GM12878 (cell line): Measurements from ENCODE around the gene AADAC. TPM values are rescaled to one million over a fixed set of nuclear protein-coding genes. Genes with fewer than 3 reads are reported as not detected.

Source experiments
- ATAC-seq: fragments of 200-7000 bp; cut with Tn5 transposase; 3 replicates; pipeline ENCODE4 v1.9.1; 2020; ENCODE audit warnings: mild to moderate bottlenecking, moderate library complexity
- BruUV-seq: library from RNA; stranded (reverse); fragments of 400-500 nt; replicated peaks from 2 replicates; lab custom pipeline; 2021; lab: Mats Ljungman, UMichigan
- CTCF ChIA-PET: fragments of 300-600 bp; sonication (Branson Sonifier 250); formaldehyde crosslinking; extraction: SDS; loops from one replicate; lab custom pipeline; 2021; ENCODE audit warnings: inconsistent platforms; lab: Yijun Ruan, JAX
- POLR2A ChIA-PET: fragments of 350-600 bp; formaldehyde crosslinking; extraction: SDS; loops from one replicate; lab custom pipeline; 2021; ENCODE audit warnings: inconsistent platforms; lab: Charles Lee
- RAD21 ChIA-PET: fragments of 300-600 bp; sonication (Branson Sonifier 250); formaldehyde crosslinking; loops from one replicate; lab custom pipeline; 2023; ENCODE audit warnings: antibody characterized with exemption; ENCODE audit not compliant: unreplicated experiment; lab: Charles Lee
- SMC1A ChIA-PET: fragments of 300-600 bp; sonication (Branson Sonifier 250); formaldehyde crosslinking; loops from one replicate; lab custom pipeline; 2023; ENCODE audit not compliant: unreplicated experiment, uncharacterized antibody; lab: Charles Lee
- DNase-seq: peaks from one replicate; pipeline ENCODE4 v3.0.0-alpha.2; 2011; ENCODE audit warnings: low read depth, low spot score
- FAIRE-seq: peaks from 3 replicates; lab custom pipeline; 2011; peaks lifted over from hg19 to GRCh38; lab: Jason Lieb, UNC
- H2AFZ ChIP-seq: 2 replicates; pipeline ENCODE4 v1.6.0; 2011; ENCODE audit warnings: low read depth, low read length, control low read depth; ENCODE audit not compliant: control insufficient read depth
- H3K27ac ChIP-seq: 2 replicates; pipeline ENCODE4 v1.5.1; 2011; ENCODE audit warnings: control low read depth; ENCODE audit not compliant: control insufficient read depth, insufficient read depth
- H3K27me3 ChIP-seq, 2 experiments: replicated peaks in 1 of 2; 2 replicates each; pipeline versions ENCODE4 v1.6.0 to v1.6.1; 2011; ENCODE audit warnings: low read length in 1 of 2; ENCODE audit not compliant: control insufficient read depth in 2 of 2, insufficient read depth in 2 of 2
- H3K36me3 ChIP-seq, 2 experiments: 2 replicates each; pipeline ENCODE4 v1.5.1; 2011; ENCODE audit warnings: low read length in 1 of 2; ENCODE audit not compliant: control insufficient read depth in 2 of 2, insufficient read depth in 2 of 2
- H3K4me1 ChIP-seq: 2 replicates; pipeline ENCODE4 v1.6.1; 2011; ENCODE audit warnings: mild to moderate bottlenecking, low read length, moderate library complexity, mixed read lengths; ENCODE audit not compliant: control insufficient read depth, insufficient read depth
- H3K4me2 ChIP-seq: 2 replicates; pipeline ENCODE4 v1.6.0; 2011; ENCODE audit warnings: control low read depth; ENCODE audit not compliant: control insufficient read depth, insufficient read depth
- H3K4me3 ChIP-seq: fragments of 200-600 bp; sonication (generic); 2 replicates; pipeline ENCODE4 v1.5.1; 2016
- H3K79me2 ChIP-seq: 2 replicates; pipeline ENCODE4 v1.6.0; 2011; ENCODE audit warnings: low read length; ENCODE audit not compliant: control insufficient read depth, insufficient read depth
- H3K9ac ChIP-seq: 2 replicates; pipeline ENCODE4 v1.8.0; 2011; ENCODE audit warnings: low read length, control low read depth, mixed read lengths; ENCODE audit not compliant: control insufficient read depth, insufficient read depth
- H3K9me3 ChIP-seq: replicated peaks from 3 replicates; pipeline ENCODE4 v1.5.1; 2011; ENCODE audit warnings: mild to moderate bottlenecking, low read length; ENCODE audit not compliant: control insufficient read depth, insufficient read depth
- H4K20me1 ChIP-seq: 2 replicates; pipeline ENCODE4 v1.6.0; 2011; ENCODE audit not compliant: control insufficient read depth, insufficient read depth
- ASH2L ChIP-seq: fragments of 300-600, 200-600 bp; sonication (generic); IDR thresholded peaks from 2 replicates; pipeline ENCODE4 v1.6.1; 2017; ENCODE audit warnings: low read depth, mild to moderate bottlenecking, borderline replicate concordance
- ATF2 ChIP-seq: IDR thresholded peaks from 2 replicates; pipeline ENCODE4 v1.6.1; 2012; ENCODE audit warnings: low read length, inconsistent platforms
- CBFB ChIP-seq: IDR thresholded peaks from 2 replicates; pipeline ENCODE4 v1.6.1; 2016; ENCODE audit warnings: antibody characterized with exemption, low read depth
- CREB1 ChIP-seq: IDR thresholded peaks from 2 replicates; pipeline ENCODE4 v1.6.1; 2012; ENCODE audit warnings: low read depth, mild to moderate bottlenecking, inconsistent platforms
- E2F4 ChIP-seq: IDR thresholded peaks from 2 replicates; pipeline ENCODE4 v1.6.1; 2012; ENCODE audit warnings: low read depth, low read length, improper control_type of control experiment
- HCFC1 ChIP-seq: fragments of 150-350 bp; IDR thresholded peaks from 2 replicates; pipeline ENCODE4 v1.6.1; 2014; ENCODE audit warnings: low read length
- IRF5 ChIP-seq: fragments of 450-650 bp; IDR thresholded peaks from 2 replicates; pipeline ENCODE4 v1.6.1; 2017; ENCODE audit warnings: borderline replicate concordance
- JUND ChIP-seq: IDR thresholded peaks from 2 replicates; pipeline ENCODE4 v1.6.1; 2012; ENCODE audit warnings: low read depth, mild to moderate bottlenecking, low read length, improper control_type of control experiment, moderate library complexity
- NFYA ChIP-seq: IDR thresholded peaks from 2 replicates; pipeline ENCODE4 v1.6.1; 2011; ENCODE audit warnings: low read depth, mild to moderate bottlenecking, low read length, improper control_type of control experiment, borderline replicate concordance
- NFYB ChIP-seq: IDR thresholded peaks from 2 replicates; pipeline ENCODE4 v1.6.1; 2011; ENCODE audit warnings: low read depth, mild to moderate bottlenecking, low read length, improper control_type of control experiment, moderate library complexity; ENCODE audit not compliant: insufficient read depth
- PML ChIP-seq: IDR thresholded peaks from 2 replicates; pipeline ENCODE4 v1.6.1; 2012; ENCODE audit warnings: low read length, inconsistent platforms
- RCOR1 ChIP-seq: conservative IDR thresholded peaks from 2 replicates; pipeline ENCODE4 v1.6.1; 2012; ENCODE audit warnings: low read depth, low read length, improper control_type of control experiment
- RUNX3 ChIP-seq: IDR thresholded peaks from 2 replicates; pipeline ENCODE4 v1.6.1; 2012; ENCODE audit warnings: low read length, inconsistent platforms
- SREBF2 ChIP-seq: IDR thresholded peaks from 2 replicates; pipeline ENCODE4 v1.6.1; 2012; ENCODE audit warnings: mild to moderate bottlenecking, low read length
- TAF1 ChIP-seq: IDR thresholded peaks from 2 replicates; pipeline ENCODE4 v1.6.1; 2011; ENCODE audit warnings: mild to moderate bottlenecking, low read depth, low read length, borderline replicate concordance
- ZNF687 ChIP-seq: fragments of 450-650 bp; IDR thresholded peaks from 2 replicates; pipeline ENCODE4 v1.6.1; 2017; ENCODE audit warnings: mild to moderate bottlenecking, moderate library complexity
- WGBS: methylation state at CpG from one replicate; pipeline ENCODE4 v1.1.6; 2016; ENCODE audit warnings: low lambda C conversion rate; ENCODE audit not compliant: insufficient replicate concordance, insufficient coverage; ENCODE audit errors: missing lambda C conversion rate; 5-methylcytosine and 5-hydroxymethylcytosine counted together
- in situ Hi-C: fragments of 300-500 bp; cut with MboI; formaldehyde crosslinking; loops from 9 replicates; pipeline ENCODE4 v1.14.3; 2018; ENCODE audit warnings: mixed read lengths
- intact Hi-C: fragments of 100-400 bp; cut with micrococcal nuclease; formaldehyde crosslinking; loops from one replicate; pipeline ENCODE4 v1.14.2; 2022; ENCODE audit not compliant: unreplicated experiment
- polyA plus RNA-seq, 11 experiments: library from polyadenylated mRNA; depleted of rRNA in 4 of 11; unstranded in 6 of 11; stranded (reverse) in 5 of 11; fragments of >200 nt; fragmentation: Nextera tagmentation in 4 of 11; fragmentation: Illumina TruSeq in 1 of 11; extraction: Ambion mirVana in 4 of 11; extraction: Trizol in 1 of 11; gene quantifications; 1 replicate in 1 of 11; 2 replicates in 10 of 11; pipeline versions ENCODE4 v1.2.1 to v1.2.3, GENCODE V29; 2011 to 2016; ENCODE audit warnings: inconsistent platforms in 2 of 11, missing spikeins in 2 of 11, low read depth in 1 of 11
- total RNA-seq, 4 experiments: library from RNA; depleted of rRNA in 3 of 4; stranded (reverse); fragments of >200 nt in 3 of 4; fragmentation: Illumina TruSeq in 1 of 4; extraction: Trizol in 1 of 4; gene quantifications; 2 replicates each; pipeline versions ENCODE4 v1.2.1 to v1.2.3, GENCODE V29; 2013 to 2021

AADAC gene
- total and polyA plus RNA-seq, 10 of the 15 experiments (the other 5 are each of a cell fraction or from before 2014, with no cell fraction given), result 0.13 TPM; not detected in 9

GRCh38 chr3:151863611-151864010 is 49.7 kb downstream of the AADAC start (continued):
- TF ChIP-seq PML (no peak), NFYA (no peak), NFYB (no peak), IRF5 (no peak), TAF1 (no peak)

- in situ Hi-C loops (no loop called here), intact Hi-C loops (no loop called here)
- no peaks in the 10 kb centered on the region for H3K36me3 ChIP-seq
- H3K9me3 ChIP-seq, result no peaks in the 10 kb centered on the region
- H4K20me1 ChIP-seq, result no peaks in the 10 kb centered on the region
- no TSS peak for BruUV-seq
- H3K4me2 ChIP-seq, result no peak overlapping the region
- ChIA-PET SMC1A (interaction anchor here (1.1 kb wide), 1 partner anchor 54 kb away, joined by 3 read pairs; no protein-coding TSS in a partner anchor), POLR2A (no interaction called here), CTCF (no interaction called here), RAD21 (no interaction called here)
- DNase-seq, result no peak
- no peak for ATAC-seq
- no peak overlapping the region for H2AFZ ChIP-seq
- H3K27me3 ChIP-seq, result no peaks in the 10 kb centered on the region
- H3K4me1 ChIP-seq, result no peaks in the 10 kb centered on the region
- H3K9ac ChIP-seq, result no peak overlapping the region
- no peaks in the 10 kb centered on the region for H3K79me2 ChIP-seq
- no peak for FAIRE-seq
- H3K4me3 ChIP-seq, result no peak overlapping the region
- no peak overlapping the region for H3K27ac ChIP-seq
- 43% methylated on average over 4 of the region's 4 CpGs for WGBS
- TF ChIP-seq RUNX3, result no peak
- no peak for TF ChIP-seq E2F4
- TF ChIP-seq JUND, result no peak
- no peak for TF ChIP-seq SREBF2
- no peak for TF ChIP-seq ASH2L
- no peak for TF ChIP-seq ATF2
- no peak for TF ChIP-seq HCFC1
- no peak for TF ChIP-seq CBFB
- no peak for TF ChIP-seq RCOR1
- no peak for TF ChIP-seq ZNF687
- no peak for TF ChIP-seq CREB1
Measured at GRCh38 chr3:151864423-151865101, 50.6 kb downstream of the AADAC start.
